NCI-H2081 (cell line): Measurements from ENCODE around the gene PIGR.

Source experiments
- DNase-seq, 2 experiments: peaks; one replicate each; lab custom pipeline; 2025; lab: John Stamatoyannopoulos, UW

The PIGR gene

DNA sequence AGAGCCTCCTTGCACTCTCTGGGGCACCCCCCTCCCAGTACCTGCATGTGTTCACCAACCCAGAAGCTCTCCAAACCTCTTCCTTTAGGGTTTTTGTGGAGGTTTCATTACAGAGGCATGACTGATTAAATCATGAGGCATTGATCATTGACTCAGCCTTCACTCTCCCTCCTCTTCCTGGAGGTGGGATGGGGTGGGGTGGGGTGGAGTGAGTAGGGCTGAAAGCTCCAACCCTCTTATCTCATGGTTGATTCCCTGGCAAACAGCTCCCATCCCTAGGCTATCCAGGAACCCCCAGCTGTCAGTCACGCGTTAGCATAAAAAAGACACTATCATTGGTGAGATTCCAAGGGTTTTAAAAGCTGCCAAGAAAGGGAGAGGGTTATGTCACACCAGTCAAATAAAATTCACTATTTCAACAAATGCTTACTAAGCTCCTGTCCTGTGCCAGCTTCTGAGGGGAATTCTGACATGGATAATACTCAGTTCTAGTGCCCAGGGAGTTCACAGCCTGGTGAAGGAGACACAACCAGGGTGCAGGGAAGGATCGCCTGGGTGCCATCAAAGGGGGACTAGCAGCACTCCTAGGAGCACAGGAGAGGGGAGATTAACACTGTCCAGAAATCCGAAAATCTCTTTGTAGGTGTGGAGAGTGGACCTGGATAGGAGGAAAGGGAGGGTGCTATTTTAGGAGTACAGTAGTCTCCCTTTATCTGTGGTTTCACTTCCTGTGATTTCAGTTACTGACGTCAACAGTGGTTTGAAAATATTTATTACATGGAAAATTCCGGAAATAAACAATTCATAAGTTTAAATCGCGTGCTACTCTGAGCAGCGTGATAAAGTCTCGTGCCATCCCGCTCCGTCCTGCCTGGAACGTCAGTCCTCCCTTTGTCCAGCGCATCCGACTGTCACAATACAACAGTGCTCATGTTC, 55.9 kb downstream of the PIGR start:
- no peak for DNase-seq

GRCh38 chr1:206887701-206888100, 58.6 kb downstream of the PIGR start:
- no peak for DNase-seq

DNA sequence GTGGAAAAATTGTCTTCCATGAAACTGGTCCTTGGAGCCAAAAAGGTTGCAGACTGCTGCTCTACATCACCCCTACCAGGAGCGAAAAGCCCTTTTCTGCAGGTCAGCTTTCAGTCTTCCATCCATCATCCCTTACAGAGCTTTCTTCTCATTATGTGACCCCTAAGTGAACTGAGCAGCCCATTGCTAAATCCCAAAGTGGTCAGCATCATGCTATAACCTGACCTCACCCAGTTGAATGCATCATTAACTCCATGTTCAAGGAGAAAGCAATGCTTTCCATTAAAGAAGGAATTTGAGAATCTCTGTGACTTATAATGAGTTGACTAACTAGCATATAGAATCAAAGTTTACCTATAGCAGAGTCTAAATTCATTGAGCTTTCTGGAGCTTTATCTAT, 59.4 kb downstream of the PIGR start:
- DNase-seq, result no peak

- no peak for DNase-seq
Observed at GRCh38 chr1:206885341-206886060, 60.8 kb downstream of the PIGR start.

DNA sequence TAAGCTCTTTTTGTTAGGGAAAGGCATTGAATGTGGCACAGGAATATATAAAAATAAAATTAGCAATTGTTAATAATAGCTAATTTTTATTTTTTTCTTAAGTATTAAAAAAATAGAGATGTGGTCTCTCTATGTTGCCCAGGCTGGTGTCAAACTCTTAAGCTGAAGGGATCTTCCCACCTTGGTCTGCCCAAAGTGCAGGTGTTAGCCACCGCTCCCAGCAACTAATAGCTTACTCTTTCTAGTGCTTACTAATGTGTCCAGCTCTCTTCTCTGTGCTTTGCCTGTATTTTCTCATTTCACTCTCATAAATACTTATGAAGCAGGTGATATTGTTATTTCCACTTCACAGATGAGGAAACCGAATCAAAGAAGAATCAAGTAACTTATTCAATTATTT, 62.4 kb downstream of the PIGR start:
- DNase-seq, result no peak

DNA sequence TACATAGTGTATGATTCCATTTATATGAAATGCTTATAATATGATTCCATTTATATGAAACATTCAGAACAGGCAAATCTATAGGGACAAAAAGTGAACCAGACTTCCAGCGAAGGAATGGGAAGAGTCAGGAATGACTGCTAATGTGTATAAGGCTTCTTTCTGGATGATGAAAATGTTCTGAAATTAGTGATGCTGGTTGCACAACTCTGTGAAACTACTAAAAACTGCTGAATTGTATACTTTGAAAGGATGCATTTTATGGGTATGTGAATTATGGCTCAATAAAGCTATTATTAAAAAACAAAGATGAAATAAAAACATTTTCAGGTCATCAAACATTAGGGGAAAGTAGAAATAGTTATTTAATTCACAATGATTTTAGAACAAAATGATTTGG, 63.1 kb downstream of the PIGR start:
- no peak for DNase-seq

GRCh38 chr1:206882555-206882954, 63.7 kb downstream of the PIGR start:
- DNase-seq, result no peak

GRCh38 chr1:206880314-206880713, 66.0 kb downstream of the PIGR start:
- DNase-seq, result no peak
